BLaER1 (cell line): ENCODE measurements around the gene TOP2A.
A peak's percentile ranks its signal among the peaks of the same experiment; 100 is the strongest.
"Not testable (repeated sequence)": the region's sequence is repeated elsewhere in the genome, so short reads cannot be mapped to it uniquely, and the experiment has no call there.

Source experiments
- H3K27ac ChIP-seq: shearing (Covaris generic); formaldehyde crosslinking; 2 replicates; pipeline ENCODE4 v1.8.1; 2022
- H3K27me3 ChIP-seq: shearing (Covaris generic); formaldehyde crosslinking; 2 replicates; pipeline ENCODE4 v1.8.1; 2022
- H3K36me3 ChIP-seq: shearing (Covaris generic); formaldehyde crosslinking; 2 replicates; pipeline ENCODE4 v1.8.1; 2022
- H3K4me1 ChIP-seq: shearing (Covaris generic); formaldehyde crosslinking; 2 replicates; pipeline ENCODE4 v1.8.1; 2022
- H3K4me2 ChIP-seq: shearing (Covaris generic); formaldehyde crosslinking; 2 replicates; pipeline ENCODE4 v1.8.1; 2022
- H3K4me3 ChIP-seq: shearing (Covaris generic); formaldehyde crosslinking; 2 replicates; pipeline ENCODE4 v1.8.1; 2022
- H3K9ac ChIP-seq: shearing (Covaris generic); formaldehyde crosslinking; 2 replicates; pipeline ENCODE4 v1.8.1; 2022
- H3K9me3 ChIP-seq: shearing (Covaris generic); formaldehyde crosslinking; 2 replicates; pipeline ENCODE4 v1.8.1; 2022
- H4K20me1 ChIP-seq: shearing (Covaris generic); formaldehyde crosslinking; 2 replicates; pipeline ENCODE4 v1.8.1; 2022
- Cebpa-rat ChIP-seq: shearing (Covaris generic); IDR thresholded peaks from 2 replicates; pipeline ENCODE4 v1.8.1; 2022

TOP2A gene

DNA sequence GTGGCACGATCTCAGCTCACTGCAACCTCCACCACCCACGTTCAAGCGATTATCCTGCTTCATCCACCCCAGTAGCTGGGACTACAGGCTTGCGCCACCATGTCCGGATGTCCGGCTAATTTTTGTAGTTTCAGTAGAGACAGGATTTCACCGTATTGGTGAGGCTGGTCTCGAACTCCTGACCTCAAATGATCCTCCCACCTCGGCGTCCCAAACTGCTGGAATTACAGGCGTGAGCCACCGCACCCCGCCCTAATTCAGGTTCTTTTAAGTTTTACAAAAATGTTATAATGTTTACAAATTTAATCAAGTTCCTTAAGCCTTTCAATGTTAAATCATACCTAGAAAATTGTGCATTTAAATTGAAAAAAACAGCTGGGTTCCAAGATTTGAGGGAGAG is 39.9 kb downstream of the TOP2A start:
- Histone ChIP-seq H3K9ac (no peak overlapping the region), H3K27ac (no peak overlapping the region), H4K20me1 (no peaks in the 10 kb centered on the region), H3K4me3 (no peak overlapping the region), H3K4me1 (peaks cover 14% of the 10 kb centered on the region; the same call in 1 of the 2 replicates), H3K27me3 (no peaks in the 10 kb centered on the region), H3K36me3 (peaks cover 4% of the 10 kb centered on the region; the same call in 1 of the 2 replicates), H3K4me2 (no peak overlapping the region), H3K9me3 (peaks cover 17% of the 10 kb centered on the region)
- no peak for TF ChIP-seq Cebpa-rat

DNA sequence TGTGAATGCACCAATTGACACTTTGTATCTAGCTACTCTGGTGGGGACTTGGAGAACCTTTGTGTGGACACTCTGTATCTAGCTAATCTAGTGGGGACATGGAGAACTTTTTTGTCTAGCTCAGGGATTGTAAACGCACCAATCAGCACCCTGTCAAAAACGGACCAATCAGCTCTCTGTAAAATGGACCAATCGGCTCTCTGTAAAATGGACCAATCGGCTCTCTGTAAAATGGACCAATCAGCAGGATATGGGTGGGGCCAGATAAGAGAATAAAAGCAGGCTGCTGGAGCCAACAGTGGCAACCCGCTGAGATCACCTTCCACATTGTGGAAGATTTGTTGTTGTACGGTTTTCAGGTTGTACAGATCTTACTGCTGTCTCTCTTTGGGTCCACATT is 41.2 kb downstream of the TOP2A start:
- not testable (repeated sequence) for H3K27ac ChIP-seq, H3K4me3 ChIP-seq, H3K36me3 ChIP-seq, H3K4me2 ChIP-seq, H4K20me1 ChIP-seq, H3K27me3 ChIP-seq, H3K9ac ChIP-seq
- Histone ChIP-seq H3K9me3 (peaks cover 19% of the 10 kb centered on the region), H3K4me1 (peaks cover 27% of the 10 kb centered on the region)

DNA sequence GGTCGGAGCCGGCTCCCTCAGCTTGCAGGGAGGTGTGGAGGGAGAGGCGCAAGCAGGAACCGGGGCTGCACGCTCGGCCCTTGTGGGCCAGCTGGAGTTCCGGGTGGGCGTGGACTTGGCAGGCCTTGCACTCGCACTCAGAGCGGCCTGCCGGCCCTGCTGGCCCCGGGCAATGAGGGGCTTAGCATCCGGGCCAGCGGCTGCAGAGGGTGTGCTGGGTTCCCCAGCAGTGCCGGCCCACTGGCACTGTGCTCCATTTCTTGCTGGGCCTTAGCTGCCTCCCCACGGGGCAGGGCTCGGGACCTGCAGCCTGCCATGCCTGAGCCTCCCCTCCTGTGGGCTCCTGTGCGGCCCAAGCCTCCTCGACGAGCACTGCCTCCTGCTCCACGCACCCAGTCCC is 41.9 kb downstream of the TOP2A start:
- H3K4me3 ChIP-seq, H4K20me1 ChIP-seq, H3K27me3 ChIP-seq, H3K9ac ChIP-seq, H3K4me2 ChIP-seq, H3K27ac ChIP-seq, H3K36me3 ChIP-seq: not testable (repeated sequence)
- H3K9me3 ChIP-seq, result peaks cover 25% of the 10 kb centered on the region
- H3K4me1 ChIP-seq, result peaks cover 35% of the 10 kb centered on the region

DNA sequence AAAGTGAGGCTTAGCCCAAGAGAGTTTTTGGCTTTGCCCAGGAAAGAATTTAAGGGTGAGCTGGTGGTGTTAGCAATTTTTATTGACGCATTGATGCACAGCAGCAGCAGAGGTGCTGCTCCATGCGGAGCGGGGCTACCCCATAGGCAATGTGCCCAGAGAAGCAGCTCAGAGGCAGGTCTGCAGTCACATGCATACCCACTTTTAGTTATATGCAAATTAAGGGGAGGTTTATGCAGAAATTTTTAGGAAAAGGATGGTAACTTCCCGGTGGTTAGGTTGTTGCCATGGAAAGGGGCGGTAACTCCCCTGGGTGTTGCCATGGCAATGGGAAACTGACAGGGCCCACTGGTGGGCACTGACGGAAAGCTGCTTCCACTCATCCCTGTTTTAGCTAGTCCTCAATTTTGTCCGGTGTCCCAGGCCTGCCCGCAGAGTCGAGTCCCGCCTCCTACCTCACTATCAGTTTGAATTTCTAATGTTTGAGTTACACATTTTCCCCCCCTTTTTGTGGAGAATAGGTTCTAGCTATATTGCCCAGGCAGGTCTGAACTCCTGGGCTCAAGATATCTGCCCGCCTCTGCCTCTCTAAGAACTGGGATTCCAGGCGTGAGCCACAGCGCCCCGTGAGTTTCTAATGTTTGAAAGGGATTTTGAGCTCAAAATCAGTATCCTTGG is 42.7 kb downstream of the TOP2A start:
- no peak for TF ChIP-seq Cebpa-rat
- Histone ChIP-seq H3K9ac (no peak overlapping the region), H4K20me1 (no peaks in the 10 kb centered on the region), H3K27me3 (no peaks in the 10 kb centered on the region), H3K27ac (no peak overlapping the region), H3K4me1 (peaks cover 37% of the 10 kb centered on the region), H3K9me3 (peaks cover 26% of the 10 kb centered on the region), H3K4me2 (no peak overlapping the region), H3K36me3 (no peaks in the 10 kb centered on the region), H3K4me3 (no peak overlapping the region)

DNA sequence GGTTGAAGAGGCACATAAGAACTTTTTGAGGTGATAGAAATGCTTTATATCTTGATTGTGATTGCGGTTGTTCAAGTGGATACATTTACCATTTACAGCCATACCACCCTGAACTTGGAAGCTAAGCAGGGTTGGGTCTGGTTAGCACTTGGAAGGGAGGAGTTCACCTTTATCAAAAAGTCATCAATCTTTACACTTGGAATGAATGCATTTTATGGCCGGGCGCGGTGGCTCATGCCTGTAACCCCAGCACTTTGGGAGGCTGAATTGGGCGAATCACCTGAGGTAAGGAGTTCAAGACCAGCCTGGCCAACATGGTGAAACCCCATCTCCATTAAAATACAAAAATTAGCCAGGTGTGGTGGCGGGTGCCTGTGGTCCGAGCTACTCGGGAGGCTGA is 43.7 kb downstream of the TOP2A start:
- Histone ChIP-seq H3K9me3 (peaks cover 26% of the 10 kb centered on the region), H3K27me3 (no peaks in the 10 kb centered on the region), H3K36me3 (no peaks in the 10 kb centered on the region), H3K4me1 (peaks cover 38% of the 10 kb centered on the region), H3K4me2 (no peak overlapping the region), H3K4me3 (no peak overlapping the region), H3K9ac (no peak overlapping the region), H4K20me1 (no peaks in the 10 kb centered on the region), H3K27ac (no peak overlapping the region)
- no peak for TF ChIP-seq Cebpa-rat

DNA sequence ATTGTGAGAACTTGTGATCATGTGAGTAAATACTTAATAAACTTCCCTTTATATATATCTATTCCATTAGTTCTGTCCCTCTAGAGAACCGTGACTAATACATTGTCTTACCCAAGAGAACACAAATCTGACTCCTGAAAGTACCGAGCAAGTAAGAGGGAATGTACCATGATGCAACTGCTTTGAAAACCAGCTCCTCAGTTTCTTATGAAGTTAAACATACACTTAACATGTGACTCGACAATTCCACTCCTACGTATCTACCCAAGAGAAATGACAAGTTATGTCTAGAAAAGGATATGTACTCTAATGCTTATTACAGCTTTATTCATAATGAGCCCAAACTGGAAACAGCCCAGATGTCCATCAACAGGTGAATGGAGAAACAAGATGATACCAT is 44.4 kb downstream of the TOP2A start:
- Histone ChIP-seq H3K27me3 (no peaks in the 10 kb centered on the region), H3K4me2 (no peak overlapping the region), H3K27ac (no peak overlapping the region), H3K4me3 (no peak overlapping the region), H3K4me1 (peaks cover 41% of the 10 kb centered on the region), H4K20me1 (no peaks in the 10 kb centered on the region), H3K36me3 (no peaks in the 10 kb centered on the region), H3K9ac (no peak overlapping the region), H3K9me3 (peaks cover 26% of the 10 kb centered on the region)
- no peak for TF ChIP-seq Cebpa-rat

DNA sequence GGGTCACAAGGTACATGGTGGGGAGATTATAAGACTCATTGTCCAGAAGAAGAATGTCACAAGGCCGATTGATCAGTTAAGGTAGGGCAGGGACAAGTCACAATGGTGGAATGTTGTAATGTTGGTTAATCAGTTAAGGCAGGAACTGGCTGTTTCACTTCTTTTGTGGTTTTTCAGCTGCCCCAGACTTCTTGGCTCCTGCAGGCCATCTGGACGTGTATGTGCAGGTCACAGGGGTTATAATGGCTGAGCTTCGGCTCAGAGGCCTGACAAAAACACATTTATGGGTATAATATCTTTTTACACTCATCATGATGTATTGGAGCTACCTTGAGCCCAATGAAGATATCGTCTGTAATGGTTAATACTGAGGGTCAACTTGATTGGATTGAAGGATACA is 45.1 kb downstream of the TOP2A start:
- Histone ChIP-seq H3K9me3 (peaks cover 26% of the 10 kb centered on the region), H3K4me2 (peak overlapping the region; percentile 30; the same call in 1 of the 2 replicates), H3K4me1 (peaks cover 41% of the 10 kb centered on the region)
- H3K27me3 ChIP-seq, H4K20me1 ChIP-seq, H3K9ac ChIP-seq, H3K27ac ChIP-seq, H3K36me3 ChIP-seq, H3K4me3 ChIP-seq: not testable (repeated sequence)

DNA sequence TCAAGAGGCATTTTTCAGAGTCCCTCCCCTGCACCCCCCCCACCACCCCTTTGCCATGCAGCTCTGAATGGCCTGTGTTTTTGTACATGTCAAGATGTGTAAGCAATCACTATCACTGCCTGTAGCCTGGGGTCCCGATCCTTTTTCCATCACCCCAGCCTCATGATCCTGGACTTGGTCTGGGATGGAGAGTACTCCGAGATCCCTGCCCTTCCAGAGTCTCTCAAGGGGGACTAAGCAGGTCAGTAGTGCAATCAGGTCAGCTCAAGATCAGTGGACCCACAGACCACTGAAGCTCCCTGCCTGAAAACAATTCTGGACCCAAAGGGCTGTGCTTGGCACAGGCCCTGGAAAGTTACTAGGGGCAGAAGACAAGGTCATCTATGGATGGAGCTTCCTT is 45.7 kb downstream of the TOP2A start:
- H3K4me2 ChIP-seq, result peak overlapping the region; percentile 30; the same call in 1 of the 2 replicates
- no peaks in the 10 kb centered on the region for H4K20me1 ChIP-seq
- no peak for TF ChIP-seq Cebpa-rat
- H3K9ac ChIP-seq, result no peak overlapping the region
- H3K9me3 ChIP-seq, result peaks cover 26% of the 10 kb centered on the region
- H3K27ac ChIP-seq, result no peak overlapping the region
- peaks cover 40% of the 10 kb centered on the region for H3K4me1 ChIP-seq
- H3K36me3 ChIP-seq, result no peaks in the 10 kb centered on the region
- no peak overlapping the region for H3K4me3 ChIP-seq
- no peaks in the 10 kb centered on the region for H3K27me3 ChIP-seq

DNA sequence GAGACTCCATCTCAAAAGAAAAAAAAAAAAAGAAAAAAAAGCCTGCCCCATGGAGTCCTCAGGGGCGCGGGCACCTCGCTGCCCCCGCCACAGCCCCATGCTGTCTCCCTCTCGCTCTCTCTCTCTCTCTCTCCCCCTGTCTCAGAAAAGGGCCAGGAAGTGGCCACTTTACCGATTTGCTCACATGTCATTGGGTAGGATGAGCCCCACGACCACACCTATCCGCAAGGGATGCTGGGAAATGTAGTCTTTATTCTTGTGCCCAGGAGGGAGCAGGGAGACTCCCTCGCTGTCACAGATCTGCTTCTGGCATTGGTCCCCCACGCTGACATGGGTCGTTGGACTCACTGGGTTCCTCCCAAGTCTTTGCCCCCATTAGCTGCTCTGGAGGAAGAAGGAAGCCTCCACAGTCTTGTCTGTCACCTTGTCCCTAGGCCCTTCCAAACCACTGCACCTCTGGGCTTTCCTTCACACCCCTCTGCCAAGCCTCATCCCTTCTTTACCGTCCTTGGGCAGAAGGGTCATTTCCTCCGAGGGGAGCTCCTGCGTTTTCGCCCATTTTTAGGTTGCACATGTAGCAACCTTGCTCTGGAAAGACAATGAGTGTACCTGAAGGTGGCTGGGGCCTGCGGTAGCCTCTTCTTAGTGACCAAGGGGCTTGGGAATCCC is 46.3 kb downstream of the TOP2A start:
- no peaks in the 10 kb centered on the region for H3K27me3 ChIP-seq
- H3K4me3 ChIP-seq, result no peak overlapping the region
- no peaks in the 10 kb centered on the region for H3K36me3 ChIP-seq
- H3K9ac ChIP-seq, result no peak overlapping the region
- H3K4me1 ChIP-seq, result peaks cover 42% of the 10 kb centered on the region
- no peak overlapping the region for H3K27ac ChIP-seq
- TF ChIP-seq Cebpa-rat, result no peak
- peak overlapping the region; percentile 14 for H3K4me2 ChIP-seq
- H4K20me1 ChIP-seq, result no peaks in the 10 kb centered on the region
- peaks cover 20% of the 10 kb centered on the region for H3K9me3 ChIP-seq

DNA sequence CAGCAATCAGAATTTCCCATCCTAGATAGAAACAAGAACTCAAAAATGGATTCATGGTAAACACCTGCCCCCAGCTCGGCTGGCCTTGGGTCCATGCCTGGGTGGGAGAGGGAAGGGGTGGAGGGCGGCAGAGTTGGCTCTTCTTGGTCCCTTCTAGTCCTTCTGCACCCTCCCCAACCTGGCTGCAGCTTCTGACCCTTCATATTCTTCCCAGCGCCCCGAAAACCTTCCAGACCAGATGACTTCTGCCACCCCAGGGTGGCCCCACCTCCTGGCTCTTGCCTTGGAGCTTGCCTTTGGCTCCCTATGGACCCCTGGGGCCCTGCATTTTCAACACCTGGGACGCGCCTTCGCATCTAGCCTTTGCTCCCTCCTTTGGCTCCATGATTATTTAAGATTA is 47.8 kb downstream of the TOP2A start:
- Histone ChIP-seq H3K36me3 (no peaks in the 10 kb centered on the region), H3K4me1 (peaks cover 42% of the 10 kb centered on the region), H3K4me2 (no peak overlapping the region), H3K27me3 (no peaks in the 10 kb centered on the region), H4K20me1 (no peaks in the 10 kb centered on the region), H3K9me3 (peaks cover 15% of the 10 kb centered on the region), H3K27ac (no peak overlapping the region), H3K9ac (no peak overlapping the region), H3K4me3 (no peak overlapping the region)
- TF ChIP-seq Cebpa-rat, result no peak

DNA sequence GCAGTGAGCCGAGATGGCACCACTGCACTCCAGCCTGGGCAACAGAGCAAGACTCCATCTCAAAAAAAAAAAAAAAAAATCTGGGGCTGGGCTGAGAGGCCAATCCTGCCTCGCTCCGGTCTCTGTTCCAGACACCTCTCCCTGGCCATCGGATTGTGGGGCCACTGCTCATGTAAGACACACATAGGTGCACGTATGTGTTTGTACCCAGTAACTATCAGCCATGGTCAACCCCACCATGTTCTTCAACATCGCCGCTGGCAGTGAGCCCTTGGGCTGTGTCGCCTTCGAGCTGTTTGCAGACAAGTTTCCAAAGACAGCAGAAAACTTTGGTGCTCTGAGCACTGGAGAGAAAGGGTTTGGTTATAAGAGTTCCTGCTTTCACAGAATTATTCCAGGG is 50.0 kb downstream of the TOP2A start:
- Histone ChIP-seq H3K4me1 (peaks cover 53% of the 10 kb centered on the region), H3K27me3 (peaks cover 17% of the 10 kb centered on the region)
- H3K9ac ChIP-seq, H4K20me1 ChIP-seq, H3K36me3 ChIP-seq, H3K4me2 ChIP-seq, H3K4me3 ChIP-seq, H3K27ac ChIP-seq, H3K9me3 ChIP-seq: not testable (repeated sequence)
